ENCODE results near the gene GREB1. TPM values are rescaled to one million over a fixed set of nuclear protein-coding genes. Genes with fewer than 3 reads are reported as not detected.
A peak's percentile ranks its signal among the peaks of the same experiment; 100 is the strongest.

The GREB1 gene
- total and polyA plus RNA-seq, 12 donors, result 2.2 to 26.2 (median 3.7) TPM

DNA sequence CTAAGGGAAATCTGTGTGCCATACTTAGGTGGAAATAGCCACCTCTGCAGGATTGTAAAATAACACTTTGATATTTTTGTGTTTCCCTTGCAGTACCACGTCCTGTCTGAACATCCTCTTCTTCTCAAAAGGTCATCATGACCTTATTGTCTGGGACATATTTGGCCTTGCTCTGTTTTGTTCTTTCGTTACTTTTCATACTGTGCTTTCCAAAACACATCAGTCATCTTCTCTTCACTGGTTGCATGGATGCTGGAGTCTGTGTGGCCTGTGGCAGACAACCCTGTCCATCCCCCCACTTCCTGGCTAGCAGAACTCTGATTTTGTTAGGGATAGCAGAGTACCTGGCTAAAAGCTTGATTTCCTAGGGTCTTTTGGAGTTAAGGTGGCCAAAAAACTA is 9.4 kb upstream of the GREB1 start:
- TF ChIP-seq, protein P1, sequence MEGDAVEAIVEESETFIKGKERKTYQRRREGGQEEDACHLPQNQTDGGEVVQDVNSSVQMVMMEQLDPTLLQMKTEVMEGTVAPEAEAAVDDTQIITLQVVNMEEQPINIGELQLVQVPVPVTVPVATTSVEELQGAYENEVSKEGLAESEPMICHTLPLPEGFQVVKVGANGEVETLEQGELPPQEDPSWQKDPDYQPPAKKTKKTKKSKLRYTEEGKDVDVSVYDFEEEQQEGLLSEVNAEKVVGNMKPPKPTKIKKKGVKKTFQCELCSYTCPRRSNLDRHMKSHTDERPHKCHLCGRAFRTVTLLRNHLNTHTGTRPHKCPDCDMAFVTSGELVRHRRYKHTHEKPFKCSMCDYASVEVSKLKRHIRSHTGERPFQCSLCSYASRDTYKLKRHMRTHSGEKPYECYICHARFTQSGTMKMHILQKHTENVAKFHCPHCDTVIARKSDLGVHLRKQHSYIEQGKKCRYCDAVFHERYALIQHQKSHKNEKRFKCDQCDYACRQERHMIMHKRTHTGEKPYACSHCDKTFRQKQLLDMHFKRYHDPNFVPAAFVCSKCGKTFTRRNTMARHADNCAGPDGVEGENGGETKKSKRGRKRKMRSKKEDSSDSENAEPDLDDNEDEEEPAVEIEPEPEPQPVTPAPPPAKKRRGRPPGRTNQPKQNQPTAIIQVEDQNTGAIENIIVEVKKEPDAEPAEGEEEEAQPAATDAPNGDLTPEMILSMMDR (IDR thresholded peaks at IDR 0.05), result no peak
- TF ChIP-seq POLR2A (IDR thresholded peaks at IDR 0.05), result no peak
- no peak for DNase-seq
- intact Hi-C loops (cut with DNase I), result no loop called here
- H3K36me3 ChIP-seq (replicated peaks in 1 of 2), result no peaks in the 10 kb centered on the region
- H3K9me3 ChIP-seq (replicated peaks in 1 of 3), result no peaks in the 10 kb centered on the region
- 22 to 31% (median 28%) methylated on average over 2 of the region's 2 CpGs for WGBS, 4 donors
- no peaks in the 10 kb centered on the region for H3K4me1 ChIP-seq (replicated peaks in 1 of 2)
- H3K27ac ChIP-seq, result peak overlapping the region in 1 of 5 donors; percentile 47
- no peak overlapping the region for H3K4me3 ChIP-seq
- no peaks in the 10 kb centered on the region for H3K27me3 ChIP-seq

DNA sequence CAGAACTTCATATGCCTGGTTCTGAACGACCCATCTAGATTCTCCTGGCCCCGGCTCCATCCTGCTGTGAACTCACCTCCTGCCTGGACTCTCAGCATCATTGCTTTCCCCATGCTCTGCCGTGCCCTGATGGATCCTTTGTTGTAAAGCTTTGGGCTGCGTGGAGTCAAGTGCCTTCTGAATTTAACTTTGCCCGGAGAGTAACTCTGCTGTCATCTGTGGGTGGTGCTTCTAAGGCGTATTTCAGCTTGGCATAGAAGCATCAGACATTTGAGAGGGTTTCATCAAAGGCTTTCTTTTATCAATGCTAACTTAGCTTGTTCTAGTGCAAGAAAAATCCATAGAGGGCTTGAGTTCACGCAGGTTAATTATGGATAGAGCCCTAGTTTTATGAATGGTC is 8.1 kb upstream of the GREB1 start:
- Histone ChIP-seq H3K9me3 (replicated peaks in 1 of 3) (no peaks in the 10 kb centered on the region), H3K4me1 (replicated peaks in 1 of 2) (no peaks in the 10 kb centered on the region), H3K27ac (no peak overlapping the region), H3K36me3 (replicated peaks in 1 of 2) (no peaks in the 10 kb centered on the region), H3K4me3 (no peak overlapping the region), H3K27me3 (no peaks in the 10 kb centered on the region)
- WGBS, 4 donors, result 91 to 96% (median 95%) methylated on average over 7 of the region's 7 CpGs
- intact Hi-C loops (cut with DNase I), result no loop called here
- TF ChIP-seq, protein P1 (IDR thresholded peaks at IDR 0.05), result no peak
- TF ChIP-seq POLR2A (IDR thresholded peaks at IDR 0.05), result no peak
- DNase-seq, result no peak

DNA sequence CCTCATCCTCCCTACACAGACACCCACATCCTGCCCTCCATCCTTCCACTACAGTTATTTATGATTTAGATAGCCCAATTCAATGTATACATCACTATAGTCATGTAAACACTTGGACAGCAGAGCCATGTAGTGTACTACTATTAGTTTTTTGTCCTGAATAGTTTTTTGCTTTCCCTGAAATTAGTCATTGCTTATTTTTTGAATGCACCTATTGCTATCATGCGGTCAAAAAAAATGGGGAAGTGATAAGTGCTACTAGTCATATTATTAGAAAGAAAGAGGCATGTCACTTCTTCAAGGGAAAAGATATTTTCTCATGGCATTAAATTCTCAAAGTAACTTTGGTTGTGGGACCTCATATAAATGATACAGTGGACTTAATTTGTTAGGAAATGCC is 6.8 kb upstream of the GREB1 start:
- DNase-seq, result no peak
- 89 to 94% (median 92%) methylated on average over 1 of the region's 1 CpG for WGBS, 4 donors
- Histone ChIP-seq H3K27ac (no peak overlapping the region), H3K4me1 (replicated peaks in 1 of 2) (peaks cover under 1 to 2% of the 10 kb centered on the region in 2 donors), H3K4me3 (no peak overlapping the region), H3K9me3 (replicated peaks in 1 of 3) (no peaks in the 10 kb centered on the region), H3K36me3 (replicated peaks in 1 of 2) (no peaks in the 10 kb centered on the region), H3K27me3 (no peaks in the 10 kb centered on the region)
- no peak for TF ChIP-seq POLR2A (IDR thresholded peaks at IDR 0.05)
- TF ChIP-seq, protein P1 (IDR thresholded peaks at IDR 0.05), result no peak
- intact Hi-C loops (cut with DNase I), result no loop called here

DNA sequence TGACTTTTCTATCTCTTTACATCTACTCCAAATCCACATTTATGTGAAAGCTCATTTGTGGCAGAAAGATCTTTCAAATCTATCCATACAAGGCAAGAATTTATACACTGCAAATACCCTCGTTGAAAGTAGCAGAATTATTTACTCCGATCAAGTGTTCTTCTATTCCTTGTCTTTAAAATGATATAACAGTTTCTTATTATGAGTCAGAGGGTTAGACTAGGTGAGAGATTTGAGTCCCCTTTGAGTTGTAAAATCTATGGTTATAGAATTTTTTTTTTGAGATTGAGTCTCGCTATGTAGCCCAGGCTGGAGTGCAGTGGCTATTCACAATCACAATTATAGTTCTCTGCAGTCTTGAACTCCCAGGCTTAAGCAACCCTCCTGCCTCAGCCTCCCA is 5.6 kb upstream of the GREB1 start:
- H3K27me3 ChIP-seq, result no peaks in the 10 kb centered on the region
- H3K4me3 ChIP-seq, result no peak overlapping the region
- no peaks in the 10 kb centered on the region for H3K36me3 ChIP-seq (replicated peaks in 1 of 2)
- no peaks in the 10 kb centered on the region for H3K9me3 ChIP-seq (replicated peaks in 1 of 3)
- H3K4me1 ChIP-seq (replicated peaks in 1 of 2), result peaks cover 11 to 12% of the 10 kb centered on the region in 2 donors
- H3K27ac ChIP-seq, result no peak overlapping the region
- no peak for TF ChIP-seq POLR2A (IDR thresholded peaks at IDR 0.05)
- TF ChIP-seq, protein P1 (IDR thresholded peaks at IDR 0.05), result no peak
- intact Hi-C loops (cut with DNase I), result no loop called here
- DNase-seq, result no peak
- WGBS, 4 donors, result 87 to 92% (median 91%) methylated on average over 3 of the region's 3 CpGs
